Colon (tissue), 2 donors: Measurements from ENCODE around the gene ONECUT3.

Experiments used
- FAIRE-seq: peaks from 2 replicates; lab custom pipeline; 2012; peaks lifted over from hg19 to GRCh38; lab: Jason Lieb, UNC
- donor health status: control.
- donor health status: control.

ONECUT3 gene

GRCh38 chr19:1739960-1740629 lies 13.2 kb upstream of the ONECUT3 start:
- no peak for FAIRE-seq

GRCh38 chr19:1742989-1743696 lies 10.2 kb upstream of the ONECUT3 start:
- FAIRE-seq = no peak

DNA sequence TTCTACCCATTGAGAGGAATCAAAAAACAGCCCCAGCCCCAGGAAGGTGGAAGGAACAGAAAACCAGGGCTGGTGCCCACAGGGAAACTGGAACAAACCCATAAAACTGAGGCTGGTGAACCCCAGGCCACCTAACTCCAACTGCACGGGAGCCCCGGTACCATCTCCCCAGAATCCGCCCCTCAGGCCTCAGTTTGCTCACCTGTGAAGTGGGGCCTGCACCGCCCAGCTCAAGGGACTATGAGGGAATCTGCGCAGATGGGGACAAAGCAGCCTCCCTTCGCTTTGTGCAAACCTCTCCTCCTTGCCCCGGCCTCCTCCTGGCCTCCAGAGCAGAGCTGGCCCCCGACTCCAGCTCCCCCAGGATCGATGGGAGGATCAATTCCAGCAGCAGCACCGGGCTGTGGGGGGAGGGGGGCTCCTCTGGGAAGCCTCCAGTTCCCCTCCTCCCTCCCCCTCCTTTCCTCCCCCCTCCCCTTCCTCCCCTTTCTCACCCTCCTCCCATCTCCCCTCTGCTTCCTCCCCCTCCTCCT lies 9.1 kb upstream of the ONECUT3 start:
- no peak for FAIRE-seq

DNA sequence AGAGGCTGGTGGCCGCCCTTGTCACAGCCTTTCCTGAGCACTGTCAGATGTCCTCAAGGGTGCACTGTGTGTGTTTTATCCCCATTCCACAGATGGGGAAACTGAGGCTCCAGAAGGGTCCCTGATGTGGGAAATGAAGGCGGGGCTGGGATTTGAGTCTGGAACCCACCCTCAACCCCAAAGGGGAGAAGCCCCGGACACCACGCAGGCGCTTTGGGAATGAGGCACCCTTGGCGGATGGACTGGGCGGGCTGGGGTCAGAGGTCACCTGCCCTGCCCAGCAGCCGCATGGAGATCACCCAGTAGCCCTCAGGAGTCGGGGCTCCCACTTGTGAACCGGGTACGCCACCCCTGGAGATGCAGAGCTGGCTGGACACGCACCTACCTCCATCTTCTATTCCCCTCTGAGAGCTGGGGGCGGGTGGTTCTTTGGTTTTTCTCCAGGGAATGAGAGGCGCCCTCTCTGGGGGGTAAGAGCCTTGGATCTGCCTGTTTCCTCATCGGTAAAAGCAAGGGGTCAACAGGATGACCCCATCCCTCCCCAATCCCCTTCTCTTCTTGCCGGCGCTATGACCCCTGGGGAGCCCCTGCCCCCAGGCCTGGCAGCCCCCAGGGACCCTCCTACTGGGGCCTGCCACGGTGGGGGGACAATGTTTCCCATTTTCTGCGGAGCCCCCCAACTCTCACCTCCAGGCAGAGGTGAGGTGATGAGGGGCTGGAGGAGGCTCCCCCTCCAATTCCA lies 8.3 kb upstream of the ONECUT3 start:
- FAIRE-seq = no peak

DNA sequence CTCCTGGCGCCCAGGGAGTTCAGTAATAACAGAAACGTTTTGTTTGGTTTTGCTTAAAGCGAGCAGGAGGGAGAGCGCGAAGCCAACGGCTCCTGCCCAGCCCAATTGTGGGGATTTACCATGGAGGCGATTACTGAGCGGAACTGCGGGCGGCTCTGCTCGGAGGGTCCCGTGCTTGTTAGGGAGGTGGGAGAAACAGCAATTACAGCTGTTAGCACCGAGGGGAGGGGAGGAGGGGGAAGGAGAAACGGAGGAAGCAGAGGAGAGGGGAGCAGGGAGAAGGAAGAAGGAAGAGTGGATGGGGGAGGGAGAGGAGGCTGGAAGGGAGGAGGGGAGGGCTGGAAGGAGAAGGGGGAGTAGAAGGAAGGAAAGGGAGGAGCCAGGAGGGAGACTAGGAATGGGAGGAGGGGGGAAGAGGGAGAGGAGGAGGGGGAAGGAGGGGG lies 7.7 kb upstream of the ONECUT3 start:
- FAIRE-seq = no peak

DNA sequence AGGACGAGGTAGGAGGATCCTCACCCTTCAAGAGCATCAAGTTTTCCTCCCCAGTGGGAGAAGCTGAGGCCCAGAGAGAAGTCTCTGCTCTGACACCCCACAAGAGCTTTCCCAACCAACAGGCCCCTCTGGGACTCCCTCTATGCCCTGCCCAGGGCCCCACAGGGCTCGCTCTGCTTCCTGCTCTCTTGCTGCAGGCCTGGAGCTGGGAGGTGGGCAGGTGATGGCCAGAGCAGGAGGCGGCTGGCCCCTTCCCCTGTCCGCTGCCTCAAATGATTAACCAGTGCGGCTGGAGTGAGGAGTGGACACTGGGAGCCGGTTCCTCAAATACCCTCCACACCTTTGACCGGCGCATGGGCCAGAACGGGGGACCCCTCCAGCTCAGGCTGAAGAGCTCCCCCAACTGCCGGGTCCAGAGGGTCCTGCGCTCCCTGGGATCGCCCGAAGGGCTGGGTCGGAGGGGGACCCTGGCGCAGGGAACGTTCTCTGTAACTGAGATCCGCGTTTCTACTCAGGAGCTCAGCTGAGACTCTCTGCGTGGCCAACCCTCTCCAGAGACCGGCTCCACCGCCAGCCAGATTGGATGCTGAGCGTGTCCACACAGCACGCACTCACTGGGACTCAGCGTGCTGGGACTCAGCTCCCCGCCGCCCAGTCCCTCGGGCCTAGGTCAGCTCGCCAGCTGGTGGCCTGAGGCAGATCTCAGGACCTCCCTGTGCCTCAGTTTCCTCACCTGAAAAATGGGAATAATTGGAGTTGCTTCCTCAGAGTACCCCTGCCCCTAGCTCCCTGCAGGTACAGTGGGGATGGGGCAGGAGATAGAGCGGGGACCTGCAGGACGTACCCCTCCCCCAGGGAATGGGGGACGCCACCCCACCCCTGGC lies 6.7 kb upstream of the ONECUT3 start:
- FAIRE-seq = no peak

- FAIRE-seq = no peak
These were observed 5.8 kb upstream of the ONECUT3 start for GRCh38 chr19:1747285-1748114.

- FAIRE-seq = no peak
These were observed 5.0 kb upstream of the ONECUT3 start for GRCh38 chr19:1748115-1748872.

- FAIRE-seq = no peak
These were observed 4.4 kb upstream of the ONECUT3 start for GRCh38 chr19:1748873-1749341.

- FAIRE-seq = no peak
These were observed 3.6 kb upstream of the ONECUT3 start for GRCh38 chr19:1749373-1750342.

DNA sequence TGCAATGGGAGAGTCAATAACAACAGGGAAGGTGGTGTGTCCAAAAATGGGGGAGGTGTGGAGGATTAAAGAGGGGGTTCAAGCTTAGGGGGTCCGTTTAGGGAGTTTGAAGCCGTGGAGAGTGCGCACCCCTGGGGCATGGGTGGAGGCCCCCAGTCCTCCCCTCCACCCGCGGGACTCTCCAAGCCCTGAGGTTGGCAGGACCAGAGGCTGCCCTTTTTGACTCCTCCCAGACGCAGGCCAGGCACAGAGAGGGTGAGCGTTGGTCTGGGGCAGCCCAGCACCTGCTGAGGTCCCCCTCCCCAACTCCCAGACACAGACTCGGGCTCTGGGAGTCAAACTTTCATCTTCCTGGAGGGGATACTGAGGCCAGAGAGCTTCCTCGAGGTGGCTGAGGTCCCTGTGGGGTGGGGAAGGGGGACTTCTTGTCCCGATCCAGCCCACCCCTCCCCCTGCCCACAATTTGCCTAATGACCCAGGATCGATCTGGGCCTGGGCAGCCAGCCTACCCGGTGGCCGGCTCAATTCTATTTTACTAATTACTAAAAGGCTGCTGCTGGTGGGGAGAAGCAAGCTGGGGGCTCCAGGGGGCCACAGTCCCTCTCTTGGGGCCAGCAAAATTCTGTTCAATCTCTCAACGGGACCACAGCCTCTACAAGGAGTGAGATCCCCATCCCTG lies 2.8 kb upstream of the ONECUT3 start:
- FAIRE-seq = no peak

- no peak for FAIRE-seq
These were observed 1.8 kb upstream of the ONECUT3 start for GRCh38 chr19:1751367-1752008.

DNA sequence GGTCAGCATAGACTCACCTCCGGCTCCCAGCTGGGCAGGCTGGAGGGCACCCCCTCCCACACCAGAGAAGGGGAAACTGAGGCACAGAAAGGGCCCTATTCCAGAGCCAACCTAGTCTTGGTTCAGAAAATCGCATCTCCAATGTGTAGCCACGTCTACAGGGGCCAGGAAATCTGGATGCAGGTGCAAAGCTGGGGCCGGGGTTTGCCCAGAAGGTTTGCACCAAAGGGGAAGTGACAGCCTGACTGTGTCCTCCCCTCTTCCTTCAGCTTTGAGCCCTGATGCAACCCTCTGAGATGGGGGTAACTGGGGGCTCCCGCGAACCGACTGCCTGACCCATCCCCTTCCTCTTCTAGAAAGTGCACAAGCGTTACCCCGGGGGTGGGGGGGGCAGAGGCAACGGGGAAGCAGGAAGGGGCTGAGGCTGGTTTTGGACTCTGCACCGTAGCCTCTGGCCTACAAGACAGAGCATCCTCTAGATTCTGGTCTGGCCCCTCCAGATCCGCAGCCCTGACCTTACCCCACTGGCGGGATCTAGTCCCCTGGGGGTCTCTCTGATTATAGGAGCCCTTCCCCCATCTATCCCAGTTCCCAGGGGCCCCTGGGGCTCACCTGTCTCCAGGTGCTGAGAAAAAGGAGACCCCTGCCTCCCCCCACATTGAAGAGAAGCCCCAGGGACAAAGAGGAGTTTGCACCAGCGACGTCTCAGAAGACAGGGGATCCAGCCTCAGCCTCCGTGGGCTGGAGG lies 1.1 kb upstream of the ONECUT3 start:
- FAIRE-seq = no peak

- no peak for FAIRE-seq
These were observed 821 bp downstream of the ONECUT3 start for GRCh38 chr19:1754018-1754635.

DNA sequence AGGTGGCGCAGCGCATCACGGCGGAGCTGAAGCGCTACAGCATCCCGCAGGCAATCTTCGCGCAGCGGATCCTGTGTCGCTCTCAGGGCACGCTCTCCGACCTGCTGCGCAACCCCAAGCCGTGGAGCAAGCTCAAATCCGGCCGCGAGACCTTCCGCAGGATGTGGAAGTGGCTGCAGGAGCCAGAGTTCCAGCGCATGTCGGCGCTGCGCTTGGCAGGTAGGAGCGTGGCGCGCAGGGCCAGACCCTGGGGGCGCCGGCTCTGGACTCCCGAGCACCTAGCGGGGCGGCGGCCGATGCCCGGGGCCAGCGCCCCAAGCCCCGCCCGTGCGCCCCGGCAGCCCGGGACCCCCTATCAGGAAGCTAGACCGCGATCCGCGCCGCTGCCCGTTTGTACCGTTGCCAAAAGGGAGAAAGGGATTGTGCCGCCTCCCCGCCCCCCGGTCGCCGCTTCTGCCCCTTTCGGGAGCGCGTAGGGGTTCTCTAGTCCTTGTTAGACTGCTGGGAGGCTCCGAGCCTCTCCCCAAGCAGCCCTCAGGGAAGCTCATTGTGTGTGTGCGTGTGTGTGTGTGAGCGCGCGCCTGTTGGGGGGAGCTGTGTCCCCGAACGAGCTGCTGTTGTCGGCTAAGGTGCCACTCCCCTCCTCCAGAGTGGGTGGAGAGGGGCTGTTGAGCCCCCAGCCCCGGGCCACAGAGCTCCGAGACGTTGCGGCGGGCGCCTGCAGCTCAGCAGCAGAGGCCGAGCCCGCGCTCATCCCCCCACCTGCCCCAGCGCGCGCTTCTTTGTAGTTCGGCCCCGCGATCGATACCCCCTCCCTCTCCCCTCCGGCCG lies 1.5 kb downstream of the ONECUT3 start:
- FAIRE-seq = no peak
